Panc1 (cell line): ENCODE data around the gene CDHR4. TPM values are rescaled to one million over a fixed set of nuclear protein-coding genes. Genes with fewer than 3 reads are reported as not detected.

ENCODE experiments used
- ATAC-seq: fragments of 200-7000 bp; cut with Tn5 transposase; 2 replicates; pipeline ENCODE4 v1.9.1; 2020; ENCODE audit warnings: mild to moderate bottlenecking, moderate library complexity
- BruUV-seq: library from RNA; stranded (reverse); fragments of 400-500 nt; replicated peaks from 2 replicates; lab custom pipeline; 2021; lab: Mats Ljungman, UMichigan
- CTCF ChIA-PET: fragments of 300-600 bp; sonication (Branson Sonifier 250); formaldehyde crosslinking; loops from one replicate; lab custom pipeline; 2022; ENCODE audit warnings: antibody characterized with exemption; lab: Charles Lee
- POLR2A ChIA-PET: fragments of 300-600 bp; sonication (Branson Sonifier 250); formaldehyde crosslinking; loops from one replicate; lab custom pipeline; 2022; ENCODE audit warnings: antibody characterized with exemption; lab: Charles Lee
- DNase-seq: peaks from one replicate; pipeline ENCODE4 v3.0.0-alpha.2; 2010; ENCODE audit warnings: low read depth, low spot score
- H3K27ac ChIP-seq: 2 replicates; pipeline ENCODE4 v1.5.1; 2011; ENCODE audit warnings: mild to moderate bottlenecking, low read length, inconsistent platforms
- H3K27me3 ChIP-seq: fragments of 200-500 bp; sonication (Bioruptor generic); 2 replicates; pipeline ENCODE4 v1.6.0; 2014; ENCODE audit warnings: low read length, inconsistent platforms; ENCODE audit not compliant: control insufficient read depth, insufficient read depth
- H3K36me3 ChIP-seq: fragments of 200-500 bp; sonication (Bioruptor generic); 2 replicates; pipeline ENCODE4 v1.5.1; 2014; ENCODE audit warnings: inconsistent platforms, mild to moderate bottlenecking, low read length, moderate library complexity; ENCODE audit not compliant: control insufficient read depth, insufficient read depth
- H3K4me1 ChIP-seq: 2 replicates; pipeline ENCODE4 v1.5.1; 2011; ENCODE audit warnings: inconsistent platforms, mild to moderate bottlenecking, low read length, moderate library complexity; ENCODE audit not compliant: control insufficient read depth, insufficient read depth
- H3K4me3 ChIP-seq, 2 experiments: 2 replicates each; pipeline ENCODE4 v1.5.1; 2011 to 2012; ENCODE audit warnings: low read depth in 2 of 2, low read length in 2 of 2, mild to moderate bottlenecking in 2 of 2, inconsistent platforms in 1 of 2, moderate library complexity in 1 of 2
- H3K9me3 ChIP-seq: fragments of 200-500 bp; sonication (Bioruptor generic); 2 replicates; pipeline ENCODE4 v1.5.1; 2014; ENCODE audit warnings: low read depth, mild to moderate bottlenecking, inconsistent platforms, low read length, moderate library complexity; ENCODE audit not compliant: control insufficient read depth, insufficient read depth
- CTCF ChIP-seq: fragments of 450-650 bp; IDR thresholded peaks from 2 replicates; pipeline ENCODE4 v1.5.1; 2017; ENCODE audit warnings: mild to moderate bottlenecking
- POLR2AphosphoS5 ChIP-seq: IDR thresholded peaks from 2 replicates; pipeline ENCODE4 v1.6.1; 2012; ENCODE audit warnings: mild to moderate bottlenecking, low read depth, low read length, moderate library complexity
- REST ChIP-seq, 2 experiments: IDR thresholded peaks; 2 replicates each; pipeline ENCODE4 v1.6.1; 2011 to 2012; ENCODE audit warnings: low read depth in 2 of 2, control low read depth in 1 of 2, low read length in 1 of 2, mild to moderate bottlenecking in 1 of 2, moderate library complexity in 1 of 2; ENCODE audit not compliant: insufficient read depth in 1 of 2
- SIN3A ChIP-seq: IDR thresholded peaks from 2 replicates; pipeline ENCODE4 v1.6.1; 2012; ENCODE audit warnings: low read depth, mild to moderate bottlenecking, low read length, moderate library complexity, borderline replicate concordance; ENCODE audit not compliant: insufficient read depth
- TCF7L2 ChIP-seq: IDR thresholded peaks from 2 replicates; pipeline ENCODE4 v1.6.1; 2011; ENCODE audit warnings: mild to moderate bottlenecking, low read depth, low read length, inconsistent platforms
- in situ Hi-C: cut with HindIII; loops from 2 replicates; pipeline ENCODE4 v1.10.0; 2016; ENCODE audit warnings: low sequenced_read_pairs, low pct_unique_long_range_greater_than_20kb
- intact Hi-C: fragments of 100-400 bp; cut with micrococcal nuclease; formaldehyde crosslinking; loops from one replicate; pipeline ENCODE4 v1.10.0; 2022; ENCODE audit not compliant: unreplicated experiment
- total RNA-seq: library from RNA; stranded (reverse); gene quantifications from one replicate; pipeline ENCODE4 v1.2.1, GENCODE V29; 2021; ENCODE audit not compliant: unreplicated experiment

Gene CDHR4
- total RNA-seq, 1 experiment from 2014 or later, result not detected

- CTCF ChIA-PET, result no interaction called here
- DNase-seq (no peak), ATAC-seq (no peak)
- Histone ChIP-seq H3K4me1 (no peaks in the 10 kb centered on the region), H3K9me3 (no peaks in the 10 kb centered on the region), H3K36me3 (no peaks in the 10 kb centered on the region), H3K27ac (no peak overlapping the region), H3K4me3 (no peak overlapping the region), H3K27me3 (no peaks in the 10 kb centered on the region)
- in situ Hi-C loops, result no loop called here
- intact Hi-C loops, result no loop called here
- BruUV-seq, result no TSS peak
- TF ChIP-seq TCF7L2 (no peak), POLR2AphosphoS5 (no peak), CTCF (no peak), SIN3A (no peak), REST (IDR thresholded peaks at IDR 0.05; ENCODE audit: insufficient read depth in 1 of 2, low read depth in 2 of 2, low read length in 1 of 2) (no peak)
- POLR2A ChIA-PET, result no interaction called here
Measured at GRCh38 chr3:49792371-49793150, 7.1 kb downstream of the CDHR4 start.

GRCh38 chr3:49791571-49791970 is 8.1 kb downstream of the CDHR4 start:
- Histone ChIP-seq H3K36me3 (no peaks in the 10 kb centered on the region), H3K9me3 (no peaks in the 10 kb centered on the region), H3K27me3 (no peaks in the 10 kb centered on the region), H3K27ac (no peak overlapping the region), H3K4me1 (peaks cover 4% of the 10 kb centered on the region), H3K4me3 (no peak overlapping the region)
- TF ChIP-seq TCF7L2, result no peak
- no peak for TF ChIP-seq REST (IDR thresholded peaks at IDR 0.05; ENCODE audit: insufficient read depth in 1 of 2, low read depth in 2 of 2, low read length in 1 of 2)
- TF ChIP-seq CTCF, result no peak
- no peak for TF ChIP-seq POLR2AphosphoS5
- no peak for TF ChIP-seq SIN3A
- BruUV-seq, result no TSS peak
- DNase-seq, result no peak
- ChIA-PET POLR2A (no interaction called here), CTCF (no interaction called here)
- in situ Hi-C loops (no loop called here), intact Hi-C loops (no loop called here)
- no peak for ATAC-seq
